Natural killer cell (primary cell): ENCODE data around the gene KIF20B. TPM values are rescaled to one million over a fixed set of nuclear protein-coding genes. Genes with fewer than 3 reads are reported as not detected.

Experiments used
- ATAC-seq, 3 donors: fragments of 150-1000 bp in 2 of 3; fragments of 200-7000 bp in 1 of 3; cut with Tn5 transposase; 1 replicate in 1 of 3; 2 replicates in 2 of 3; pipeline ENCODE4 v1.10.0; 2021; ENCODE audit warnings: mild to moderate bottlenecking in 2 of 3, moderate library complexity in 2 of 3
- DNase-seq, 2 donors: peaks; one replicate each; pipeline versions ENCODE4 v3.0.0 to v3.0.0-alpha.2; 2013 to 2021; ENCODE audit warnings: mixed read lengths in 1 of 2
- H3K27ac ChIP-seq: one replicate; pipeline ENCODE4 v1.5.1; 2013; ENCODE audit warnings: mild to moderate bottlenecking, low read length
- H3K27me3 ChIP-seq: one replicate; pipeline ENCODE4 v1.6.1; 2013; ENCODE audit warnings: low read length; ENCODE audit not compliant: control insufficient read depth, insufficient read depth
- H3K36me3 ChIP-seq: one replicate; pipeline ENCODE4 v1.6.1; 2013; ENCODE audit warnings: low read length; ENCODE audit not compliant: control insufficient read depth, insufficient read depth
- H3K4me1 ChIP-seq: one replicate; pipeline ENCODE4 v1.6.1; 2013; ENCODE audit warnings: low read length; ENCODE audit not compliant: control insufficient read depth, insufficient read depth
- H3K4me3 ChIP-seq: one replicate; pipeline ENCODE4 v1.5.1; 2013; ENCODE audit warnings: low read length
- H3K9me3 ChIP-seq: one replicate; pipeline ENCODE4 v1.6.1; 2013; ENCODE audit warnings: low read length; ENCODE audit not compliant: control insufficient read depth, insufficient read depth
- H3K27ac Mint-ChIP-seq, 2 donors: one replicate each; pipeline ENCODE4 v1.8.0; 2022; ENCODE audit warnings: mild to moderate bottlenecking in 2 of 2, mixed read lengths in 2 of 2, moderate library complexity in 1 of 2
- H3K27me3 Mint-ChIP-seq, 2 donors: one replicate each; pipeline ENCODE4 v1.8.0; 2022; ENCODE audit warnings: low read depth in 2 of 2, mixed read lengths in 2 of 2
- H3K36me3 Mint-ChIP-seq: one replicate; pipeline ENCODE4 v1.8.0; 2022; ENCODE audit warnings: mixed read lengths
- H3K4me1 Mint-ChIP-seq, 2 donors: one replicate each; pipeline ENCODE4 v1.8.0; 2022; ENCODE audit warnings: mixed read lengths in 2 of 2
- H3K4me3 Mint-ChIP-seq: one replicate; pipeline ENCODE4 v1.8.0; 2022; ENCODE audit warnings: mild to moderate bottlenecking, moderate library complexity, mixed read lengths
- H3K9me3 Mint-ChIP-seq, 2 donors: one replicate each; pipeline ENCODE4 v1.8.0; 2022; ENCODE audit warnings: mixed read lengths in 2 of 2
- WGBS: methylation state at CpG from one replicate; pipeline ENCODE4 v1.1.7; 2013; ENCODE audit warnings: missing lambda C conversion rate; ENCODE audit not compliant: insufficient coverage; 5-methylcytosine and 5-hydroxymethylcytosine counted together
- intact Hi-C: fragments of 100-400 bp; cut with micrococcal nuclease; formaldehyde crosslinking; loops from one replicate; pipeline ENCODE4 v1.14.2; 2022
- total RNA-seq, 4 donors: library from RNA; stranded (reverse); fragments of 120-200 nt in 1 of 4; gene quantifications; one replicate each; pipeline versions ENCODE4 v1.2.3 to v1.2.4, GENCODE V29; 2013 to 2022
- TF ChIP-seq, protein P1 (sequence below): fragments of 200-600 bp; IDR thresholded peaks from one replicate; pipeline ENCODE4 v1.8.0; 2022; ENCODE audit warnings: antibody characterized with exemption

Gene KIF20B
- total RNA-seq, 3 donors from 2014 or later (not counting 1 experiment from before 2014, with no cell fraction given): 17.2 to 20.2 (median 17.3) TPM

DNA sequence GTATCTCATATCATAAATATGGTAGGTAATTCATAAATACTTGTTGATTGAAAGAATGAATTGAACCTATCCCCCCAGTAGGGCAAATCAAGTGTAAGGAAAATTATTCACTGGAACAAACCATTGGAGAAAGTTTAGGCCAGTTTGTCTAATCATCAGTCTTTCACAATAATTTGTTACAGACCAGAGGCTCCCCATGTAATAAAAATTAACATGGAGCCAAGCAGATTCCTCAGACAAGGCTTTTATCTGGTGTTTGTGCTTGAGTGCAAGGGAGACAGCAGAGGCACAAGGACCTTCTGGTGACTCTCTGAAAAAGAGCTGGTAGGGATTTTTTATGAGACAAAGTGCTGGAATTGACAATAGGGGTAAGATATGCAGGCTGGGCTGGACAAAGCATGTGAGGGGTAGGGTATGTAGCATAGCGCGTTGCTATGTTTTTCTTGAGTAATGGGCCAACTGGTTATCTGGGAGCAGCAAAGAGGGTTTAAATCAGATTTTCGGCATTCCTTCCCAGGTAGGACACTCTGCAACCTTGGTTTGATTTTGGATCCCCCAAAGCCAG lies 48.5 kb upstream of the KIF20B start:
- H3K4me3 ChIP-seq: no peak overlapping the region
- no peak overlapping the region for H3K4me3 Mint-ChIP-seq
- 93% methylated on average over 3 of the region's 3 CpGs for WGBS
- H3K4me1 Mint-ChIP-seq: peaks cover 0 to 5% of the 10 kb centered on the region in 2 donors
- no peak for ATAC-seq
- no peaks in the 10 kb centered on the region for H3K9me3 ChIP-seq
- H3K9me3 Mint-ChIP-seq: no peaks in the 10 kb centered on the region
- peaks cover 17 to 30% of the 10 kb centered on the region in 2 donors for H3K27me3 Mint-ChIP-seq
- H3K36me3 Mint-ChIP-seq: no peaks in the 10 kb centered on the region
- peaks cover 2% of the 10 kb centered on the region for H3K27me3 ChIP-seq
- no peak for DNase-seq
- H3K36me3 ChIP-seq: no peaks in the 10 kb centered on the region
- TF ChIP-seq, protein P1, sequence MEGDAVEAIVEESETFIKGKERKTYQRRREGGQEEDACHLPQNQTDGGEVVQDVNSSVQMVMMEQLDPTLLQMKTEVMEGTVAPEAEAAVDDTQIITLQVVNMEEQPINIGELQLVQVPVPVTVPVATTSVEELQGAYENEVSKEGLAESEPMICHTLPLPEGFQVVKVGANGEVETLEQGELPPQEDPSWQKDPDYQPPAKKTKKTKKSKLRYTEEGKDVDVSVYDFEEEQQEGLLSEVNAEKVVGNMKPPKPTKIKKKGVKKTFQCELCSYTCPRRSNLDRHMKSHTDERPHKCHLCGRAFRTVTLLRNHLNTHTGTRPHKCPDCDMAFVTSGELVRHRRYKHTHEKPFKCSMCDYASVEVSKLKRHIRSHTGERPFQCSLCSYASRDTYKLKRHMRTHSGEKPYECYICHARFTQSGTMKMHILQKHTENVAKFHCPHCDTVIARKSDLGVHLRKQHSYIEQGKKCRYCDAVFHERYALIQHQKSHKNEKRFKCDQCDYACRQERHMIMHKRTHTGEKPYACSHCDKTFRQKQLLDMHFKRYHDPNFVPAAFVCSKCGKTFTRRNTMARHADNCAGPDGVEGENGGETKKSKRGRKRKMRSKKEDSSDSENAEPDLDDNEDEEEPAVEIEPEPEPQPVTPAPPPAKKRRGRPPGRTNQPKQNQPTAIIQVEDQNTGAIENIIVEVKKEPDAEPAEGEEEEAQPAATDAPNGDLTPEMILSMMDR: no peak
- intact Hi-C loops: no loop called here
- no peaks in the 10 kb centered on the region for H3K4me1 ChIP-seq
- no peak overlapping the region for H3K27ac Mint-ChIP-seq
- no peak overlapping the region for H3K27ac ChIP-seq

DNA sequence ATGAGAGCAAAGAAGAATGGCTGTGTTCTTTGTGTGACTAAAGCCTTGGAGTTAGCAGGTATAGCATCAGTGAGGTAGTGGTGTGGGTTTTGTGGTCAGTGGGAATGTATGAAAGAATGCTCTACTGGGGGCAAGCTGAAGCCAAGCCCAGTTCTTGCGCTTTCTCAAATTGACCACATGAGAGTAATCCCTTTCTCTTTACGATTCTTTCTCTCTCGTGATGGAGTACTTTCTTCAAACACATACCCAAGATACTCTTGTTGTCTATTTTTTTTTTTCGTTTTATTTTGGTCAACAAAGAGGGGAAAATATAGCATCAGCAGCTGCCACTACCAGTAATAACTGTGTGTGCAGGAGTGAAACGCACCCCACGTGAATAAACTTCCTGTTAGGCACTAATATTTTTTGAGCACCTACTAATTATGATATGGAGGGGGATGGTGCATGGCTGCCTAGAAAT lies 48.0 kb upstream of the KIF20B start:
- no peaks in the 10 kb centered on the region for H3K9me3 ChIP-seq
- Mint-ChIP-seq H3K36me3 (no peaks in the 10 kb centered on the region), H3K27me3 (peaks cover 14 to 25% of the 10 kb centered on the region in 2 donors), H3K4me1 (peaks cover 0 to 5% of the 10 kb centered on the region in 2 donors), H3K27ac (no peak overlapping the region), H3K9me3 (no peaks in the 10 kb centered on the region), H3K4me3 (no peak overlapping the region)
- H3K36me3 ChIP-seq: no peaks in the 10 kb centered on the region
- intact Hi-C loops: no loop called here
- DNase-seq (no peak), ATAC-seq (no peak)
- no peak overlapping the region for H3K27ac ChIP-seq
- no peaks in the 10 kb centered on the region for H3K27me3 ChIP-seq
- TF ChIP-seq, protein P1: no peak
- 34% methylated on average over 3 of the region's 6 CpGs for WGBS
- H3K4me1 ChIP-seq: no peaks in the 10 kb centered on the region
- H3K4me3 ChIP-seq: no peak overlapping the region

DNA sequence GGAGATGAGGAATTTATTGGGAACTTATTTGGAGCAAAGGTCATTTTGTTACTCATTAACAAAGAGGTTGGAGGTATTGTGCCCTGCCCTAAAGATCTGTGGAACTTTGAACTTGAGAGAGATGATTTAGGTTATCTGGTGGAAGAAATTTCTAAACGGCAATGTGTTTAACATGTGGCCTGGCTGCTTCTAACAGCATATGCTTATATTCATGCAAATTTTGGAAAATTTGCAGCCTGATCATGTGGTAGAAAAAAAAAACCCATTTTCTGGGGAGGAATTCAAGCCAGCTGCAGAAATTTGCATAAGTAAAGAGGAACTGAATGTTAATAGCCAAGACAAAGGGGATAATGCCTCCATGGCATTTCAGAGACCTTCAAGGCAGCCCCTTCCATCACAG lies 45.7 kb upstream of the KIF20B start:
- intact Hi-C loops: no loop called here
- no peaks in the 10 kb centered on the region for H3K9me3 ChIP-seq
- H3K27ac Mint-ChIP-seq: no peak overlapping the region
- no peaks in the 10 kb centered on the region for H3K4me1 ChIP-seq
- no peak overlapping the region for H3K4me3 Mint-ChIP-seq
- H3K27me3 ChIP-seq: no peaks in the 10 kb centered on the region
- TF ChIP-seq, protein P1: no peak
- H3K4me3 ChIP-seq: no peak overlapping the region
- no peaks in the 10 kb centered on the region for H3K36me3 Mint-ChIP-seq
- H3K4me1 Mint-ChIP-seq: peaks cover 0 to 5% of the 10 kb centered on the region in 2 donors
- WGBS: 81% methylated on average over 1 of the region's 1 CpG
- no peak overlapping the region for H3K27ac ChIP-seq
- DNase-seq: no peak
- H3K27me3 Mint-ChIP-seq: peaks cover 8 to 14% of the 10 kb centered on the region in 2 donors
- H3K9me3 Mint-ChIP-seq: no peaks in the 10 kb centered on the region
- ATAC-seq: no peak
- H3K36me3 ChIP-seq: no peaks in the 10 kb centered on the region

DNA sequence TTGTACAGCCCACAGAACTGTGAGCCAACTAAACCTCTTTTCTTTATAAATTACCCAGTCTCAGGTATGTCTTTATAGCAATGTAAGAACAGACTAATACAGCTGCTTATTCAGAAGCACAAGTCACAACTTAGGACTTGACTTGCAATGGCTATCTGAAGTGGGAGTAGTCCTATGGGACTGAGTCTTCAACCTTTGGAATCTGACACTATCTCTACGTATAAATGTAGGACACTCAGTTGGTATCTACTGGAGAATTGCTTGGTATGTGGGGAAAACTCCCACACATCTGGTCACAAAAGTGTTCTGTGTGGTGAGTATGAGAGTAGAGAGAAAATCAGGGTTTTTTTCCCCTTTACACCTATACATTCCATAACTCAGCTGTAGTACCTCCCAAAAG lies 44.1 kb upstream of the KIF20B start:
- no peaks in the 10 kb centered on the region for H3K9me3 ChIP-seq
- no peaks in the 10 kb centered on the region for H3K36me3 ChIP-seq
- Mint-ChIP-seq H3K36me3 (no peaks in the 10 kb centered on the region), H3K4me1 (peaks cover 0 to 5% of the 10 kb centered on the region in 2 donors), H3K4me3 (no peak overlapping the region), H3K27me3 (peaks cover 13 to 14% of the 10 kb centered on the region in 2 donors), H3K9me3 (no peaks in the 10 kb centered on the region), H3K27ac (no peak overlapping the region)
- H3K27ac ChIP-seq: no peak overlapping the region
- no peaks in the 10 kb centered on the region for H3K27me3 ChIP-seq
- TF ChIP-seq, protein P1: no peak
- no peak for DNase-seq
- 100% methylated on average over 1 of the region's 1 CpG for WGBS
- no peak overlapping the region for H3K4me3 ChIP-seq
- H3K4me1 ChIP-seq: no peaks in the 10 kb centered on the region
- ATAC-seq: no peak
- intact Hi-C loops: no loop called here
